Common myeloid progenitor, CD34-positive (primary cell): ENCODE results near the gene TENT4A.

Source experiments
- CTCF ChIA-PET: fragments of 350-600 bp; sonication (Branson Sonifier 250); formaldehyde crosslinking; loops from one replicate; lab custom pipeline; 2021; ENCODE audit warnings: antibody characterized with exemption; lab: Charles Lee
- POLR2A ChIA-PET: fragments of 350-600 bp; sonication (Branson Sonifier 250); formaldehyde crosslinking; loops from one replicate; lab custom pipeline; 2021; ENCODE audit warnings: antibody characterized with exemption; lab: Charles Lee
- DNase-seq, 3 donors: peaks; one replicate each; pipeline versions ENCODE4 v3.0.0 to v3.0.0-alpha.2; 2013
- H3K27ac ChIP-seq, 2 experiments: 1 replicate in 1 of 2; 2 replicates in 1 of 2; pipeline ENCODE4 v1.7.0; 2013; ENCODE audit warnings: inconsistent platforms in 2 of 2, low read length in 2 of 2, mild to moderate bottlenecking in 2 of 2, low read depth in 1 of 2, moderate library complexity in 1 of 2; ENCODE audit not compliant: severe bottlenecking in 2 of 2, insufficient read depth in 1 of 2, poor library complexity in 1 of 2
- H3K27me3 ChIP-seq, 5 experiments: replicated peaks in 2 of 5; 1 replicate in 3 of 5; 2 replicates in 2 of 5; pipeline versions ENCODE4 v1.6.1 to v1.7.0; 2013; ENCODE audit warnings: low read length in 4 of 5, mild to moderate bottlenecking in 2 of 5, moderate library complexity in 2 of 5, inconsistent platforms in 1 of 5; ENCODE audit not compliant: insufficient read depth in 5 of 5, control insufficient read depth in 4 of 5
- H3K36me3 ChIP-seq, 4 experiments: 1 replicate in 2 of 4; 2 replicates in 2 of 4; pipeline versions ENCODE4 v1.6.1 to v1.7.0; 2013; ENCODE audit warnings: low read length in 3 of 4, control low read depth in 1 of 4, mild to moderate bottlenecking in 1 of 4; ENCODE audit not compliant: control insufficient read depth in 4 of 4, insufficient read depth in 4 of 4
- H3K4me1 ChIP-seq, 4 experiments: 1 replicate in 3 of 4; 2 replicates in 1 of 4; pipeline versions ENCODE4 v1.6.1 to v1.7.1; 2013; ENCODE audit warnings: low read length in 3 of 4, mild to moderate bottlenecking in 3 of 4, control low read depth in 1 of 4, inconsistent platforms in 1 of 4, moderate library complexity in 1 of 4; ENCODE audit not compliant: control insufficient read depth in 4 of 4, insufficient read depth in 4 of 4; ENCODE audit errors: control extremely low read depth in 1 of 4
- H3K4me3 ChIP-seq, 7 experiments: 1 replicate in 4 of 7; 2 replicates in 3 of 7; pipeline versions ENCODE4 v1.5.1 to v1.7.0; 2013; ENCODE audit warnings: mild to moderate bottlenecking in 7 of 7, low read length in 6 of 7, moderate library complexity in 6 of 7, inconsistent platforms in 2 of 7, low read depth in 2 of 7, control low read depth in 1 of 7; ENCODE audit not compliant: insufficient read depth in 4 of 7, control insufficient read depth in 1 of 7; ENCODE audit errors: extremely low read depth in 1 of 7
- H3K9me3 ChIP-seq, 5 experiments: 1 replicate in 4 of 5; 2 replicates in 1 of 5; pipeline versions ENCODE4 v1.6.1 to v1.7.1; 2013; ENCODE audit warnings: low read length in 4 of 5, mild to moderate bottlenecking in 2 of 5, inconsistent platforms in 1 of 5, low read depth in 1 of 5, moderate library complexity in 1 of 5; ENCODE audit not compliant: control insufficient read depth in 4 of 5, insufficient read depth in 2 of 5; ENCODE audit errors: control extremely low read depth in 1 of 5
- WGBS: methylation state at CpG from one replicate; pipeline ENCODE4 v1.1.5; 2013; ENCODE audit not compliant: insufficient coverage; 5-methylcytosine and 5-hydroxymethylcytosine counted together

TENT4A gene

DNA sequence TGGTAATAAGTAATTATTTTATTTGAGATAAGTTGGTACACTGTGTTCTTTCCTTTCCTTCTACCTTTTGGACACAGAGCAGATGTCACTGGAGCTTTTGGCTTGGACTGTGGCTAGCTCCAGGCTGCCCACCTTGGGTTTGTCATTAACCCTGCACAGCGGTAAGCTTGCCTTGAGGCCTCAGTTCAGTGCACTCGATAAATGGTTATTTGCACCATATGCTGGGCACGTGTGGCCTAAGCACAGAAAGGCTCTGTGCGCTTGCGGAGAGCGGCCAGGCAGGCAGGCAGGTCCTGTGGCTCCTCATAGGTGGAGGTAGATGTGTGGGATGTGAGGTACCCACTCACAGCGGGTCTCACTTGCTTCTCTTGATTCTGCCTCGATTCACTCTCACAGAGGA, 30.0 kb upstream of the TENT4A start:
- peaks cover 0 to 6% (median 2%) of the 10 kb centered on the region in 4 experiments for H3K4me1 ChIP-seq
- POLR2A ChIA-PET: no interaction called here
- CTCF ChIA-PET: no interaction called here
- H3K27ac ChIP-seq: no peak overlapping the region
- H3K36me3 ChIP-seq: no peaks in the 10 kb centered on the region
- 93% methylated on average over 3 of the region's 8 CpGs for WGBS
- no peak overlapping the region for H3K4me3 ChIP-seq
- peaks cover 0 to 8% (median 0%) of the 10 kb centered on the region in 5 experiments for H3K9me3 ChIP-seq
- DNase-seq: no peak
- H3K27me3 ChIP-seq: peaks cover 0 to 9% (median 2%) of the 10 kb centered on the region in 5 experiments

DNA sequence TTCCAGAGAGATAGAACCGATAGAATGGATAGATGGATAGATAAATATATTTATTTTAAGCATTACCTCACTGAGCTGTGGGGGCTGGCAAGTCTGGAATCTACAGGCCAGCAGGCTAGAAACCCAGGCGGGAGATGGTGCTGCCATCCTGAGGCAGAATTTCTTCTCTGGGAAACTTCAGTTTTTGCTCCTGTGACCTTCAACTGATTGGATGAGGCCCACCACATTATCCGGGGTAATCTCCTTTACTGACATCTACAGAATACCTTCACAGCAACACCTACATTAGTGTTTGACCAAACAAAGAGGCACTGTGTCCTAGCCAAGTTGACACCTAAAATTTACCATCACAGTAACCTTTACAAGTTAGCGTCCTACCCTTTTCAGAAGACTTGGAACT, 29.2 kb upstream of the TENT4A start:
- H3K27me3 ChIP-seq: peaks cover 0 to 9% (median 2%) of the 10 kb centered on the region in 5 experiments
- ChIA-PET POLR2A (no interaction called here), CTCF (no interaction called here)
- peaks cover 0 to 6% (median 2%) of the 10 kb centered on the region in 4 experiments for H3K4me1 ChIP-seq
- no peaks in the 10 kb centered on the region for H3K36me3 ChIP-seq
- no peak overlapping the region for H3K4me3 ChIP-seq
- H3K9me3 ChIP-seq: peaks cover 0 to 8% (median 0%) of the 10 kb centered on the region in 5 experiments
- WGBS: 86% methylated on average over 3 of the region's 4 CpGs
- DNase-seq: no peak
- H3K27ac ChIP-seq: no peak overlapping the region

DNA sequence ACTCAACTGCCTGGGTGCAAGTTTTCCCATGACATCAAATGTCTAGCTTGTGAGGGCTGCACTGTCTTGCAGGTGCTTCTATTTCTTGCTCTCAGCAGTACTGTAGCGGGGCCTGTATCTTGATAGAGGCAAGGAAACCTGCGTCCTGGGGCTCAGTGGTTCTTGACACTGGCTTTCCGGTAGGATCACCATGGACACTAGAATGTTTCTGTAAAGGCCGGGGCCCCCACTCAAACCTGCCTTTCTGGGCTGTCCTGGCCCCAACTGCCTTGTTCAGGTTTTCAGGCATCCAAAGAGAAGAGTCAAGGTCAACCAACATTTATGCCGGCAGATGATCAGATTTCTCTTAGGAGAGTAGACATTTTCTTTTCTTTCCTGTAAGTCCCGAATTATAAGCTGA, 26.7 kb upstream of the TENT4A start:
- ChIA-PET CTCF (interaction anchor here (1.2 kb wide), 2 partner anchors 25 to 42 kb away, joined by 3 read pairs; no protein-coding TSS in a partner anchor), POLR2A (no interaction called here)
- H3K27me3 ChIP-seq: peaks cover 0 to 12% (median 3%) of the 10 kb centered on the region in 5 experiments
- 62% methylated on average over 6 of the region's 6 CpGs for WGBS
- no peak overlapping the region for H3K27ac ChIP-seq
- DNase-seq: no peak
- H3K4me1 ChIP-seq: peaks cover 0 to 6% (median 2%) of the 10 kb centered on the region in 4 experiments
- H3K36me3 ChIP-seq: no peaks in the 10 kb centered on the region
- peak overlapping the region in 5 of 7 experiments; percentile 44 to 71 (median 55) for H3K4me3 ChIP-seq
- H3K9me3 ChIP-seq: peaks cover 0 to 2% (median 0%) of the 10 kb centered on the region in 5 experiments

DNA sequence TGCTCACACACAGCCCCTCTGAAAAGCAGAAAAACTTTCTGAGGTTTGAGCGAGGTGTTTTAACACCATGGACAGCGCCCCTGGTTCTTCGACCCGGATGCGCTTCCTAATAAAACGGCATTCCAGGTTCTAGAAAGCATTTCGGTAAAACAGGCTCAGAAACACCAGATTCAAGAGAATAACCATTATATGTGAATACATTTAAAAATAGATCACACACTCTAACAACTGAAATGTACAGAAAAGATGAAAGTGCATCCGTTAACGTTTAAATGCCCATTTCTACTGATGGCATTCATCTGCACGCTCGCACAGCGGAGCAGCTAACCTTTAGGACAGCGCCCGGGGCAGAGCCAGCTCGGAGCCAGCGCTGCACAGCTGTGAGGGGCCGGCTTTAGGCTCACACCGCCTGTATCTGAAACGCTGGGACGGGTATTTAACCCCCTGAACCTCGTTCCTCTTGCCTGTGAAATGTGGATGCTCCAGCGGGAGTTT, 26.3 kb upstream of the TENT4A start:
- Histone ChIP-seq H3K27ac (no peak overlapping the region), H3K4me3 (peak overlapping the region in 6 of 7 experiments; percentile 44 to 71 (median 54)), H3K27me3 (peaks cover 0 to 13% (median 3%) of the 10 kb centered on the region in 5 experiments), H3K9me3 (no peaks in the 10 kb centered on the region), H3K36me3 (no peaks in the 10 kb centered on the region), H3K4me1 (peaks cover 0 to 6% (median 2%) of the 10 kb centered on the region in 4 experiments)
- CTCF ChIA-PET: interaction anchor here (0.8 to 1.2 kb wide), 3 partner anchors 14 to 41 kb away, joined by 3 read pairs; no protein-coding TSS in a partner anchor
- POLR2A ChIA-PET: no interaction called here
- WGBS: 1% methylated on average over 12 of the region's 22 CpGs
- peak; percentile 42 to 70 (median 66) for DNase-seq

DNA sequence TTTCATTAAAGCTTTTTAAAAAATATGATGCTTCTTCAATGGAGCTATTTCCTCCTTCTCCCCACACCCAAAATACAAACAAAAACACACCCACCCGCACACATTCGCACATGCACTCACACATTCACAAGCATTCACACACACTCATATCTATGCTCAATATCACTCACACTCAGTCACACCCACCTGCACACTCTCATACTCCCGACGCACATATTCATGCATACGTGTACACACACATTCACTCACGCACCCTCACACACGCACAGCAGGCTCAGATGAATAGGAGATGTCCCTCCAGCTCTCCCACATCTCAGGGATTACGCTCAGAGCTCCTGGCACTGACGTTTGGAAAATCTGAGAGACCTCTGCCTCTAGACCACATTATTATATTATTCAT, 25.7 kb upstream of the TENT4A start:
- Histone ChIP-seq H3K4me3 (peak overlapping the region in 1 of 7 experiments; percentile 50), H3K27ac (no peak overlapping the region), H3K36me3 (no peaks in the 10 kb centered on the region), H3K4me1 (peaks cover 0 to 6% (median 2%) of the 10 kb centered on the region in 4 experiments), H3K9me3 (no peaks in the 10 kb centered on the region), H3K27me3 (peaks cover 0 to 14% (median 3%) of the 10 kb centered on the region in 5 experiments)
- ChIA-PET CTCF (interaction anchor here (0.8 to 1.2 kb wide), 3 partner anchors 13 to 41 kb away, joined by 3 read pairs; no protein-coding TSS in a partner anchor), POLR2A (no interaction called here)
- no peak for DNase-seq
- WGBS: 73% methylated on average over 7 of the region's 9 CpGs

DNA sequence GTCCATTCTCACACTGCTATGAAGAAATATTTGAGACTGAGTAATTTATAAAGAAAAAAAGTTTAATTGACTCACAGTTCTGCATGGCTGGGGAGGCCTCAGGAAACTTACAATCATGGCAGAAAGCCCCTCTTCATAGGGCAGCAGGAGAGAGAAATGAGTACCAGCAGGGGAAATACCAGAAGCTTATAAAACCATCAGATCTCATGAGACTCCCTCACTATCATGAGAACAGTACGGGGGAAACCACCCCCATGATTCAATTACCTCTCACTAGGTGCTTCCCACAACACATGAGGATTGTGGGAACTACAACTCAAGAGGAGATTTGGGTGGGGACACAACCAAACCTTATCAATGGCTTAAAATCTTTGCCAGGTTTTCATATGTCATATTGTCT, 20.3 kb upstream of the TENT4A start:
- peaks cover 0 to 11% (median 3%) of the 10 kb centered on the region in 5 experiments for H3K27me3 ChIP-seq
- H3K9me3 ChIP-seq: no peaks in the 10 kb centered on the region
- ChIA-PET POLR2A (no interaction called here), CTCF (no interaction called here)
- DNase-seq: no peak
- H3K4me1 ChIP-seq: no peaks in the 10 kb centered on the region
- H3K36me3 ChIP-seq: no peaks in the 10 kb centered on the region
- WGBS: no CpG with 5 or more reads among the region's 1 CpG
- no peak overlapping the region for H3K4me3 ChIP-seq
- H3K27ac ChIP-seq: no peak overlapping the region

DNA sequence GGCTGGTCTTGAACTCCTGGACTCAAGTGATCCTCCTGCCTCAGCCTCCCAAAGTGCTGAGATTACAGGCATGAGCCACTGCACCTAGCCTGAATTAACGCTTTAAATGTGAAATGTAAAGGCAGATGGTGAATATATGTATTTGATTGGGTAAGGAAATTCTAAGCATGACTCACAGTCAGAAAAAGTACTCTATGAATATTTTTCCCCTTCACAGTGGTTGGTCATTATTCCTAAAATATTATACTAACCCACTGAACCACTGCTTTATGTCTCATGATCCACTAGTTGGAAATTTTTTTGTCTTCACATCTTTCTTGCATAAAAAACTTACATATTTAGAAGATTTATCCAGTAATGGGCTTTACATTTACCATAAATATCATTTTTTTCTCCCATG, 14.5 kb upstream of the TENT4A start:
- Histone ChIP-seq H3K9me3 (no peaks in the 10 kb centered on the region), H3K27me3 (peaks cover 0 to 21% (median 3%) of the 10 kb centered on the region in 5 experiments), H3K4me3 (no peak overlapping the region), H3K36me3 (no peaks in the 10 kb centered on the region), H3K27ac (no peak overlapping the region), H3K4me1 (no peaks in the 10 kb centered on the region)
- ChIA-PET POLR2A (no interaction called here), CTCF (no interaction called here)
- no CpG with 5 or more reads among the region's 1 CpG for WGBS
- no peak for DNase-seq
